Activated CD4-positive, alpha-beta memory T cell treated with anti-CD3 and anti-CD28 coated beads, Interleukin-2, amount 10 ng/mL, durations not matched to agents 7 days and 5 days (primary cell): ENCODE measurements around the gene GRM4. TPM values are rescaled to one million over a fixed set of nuclear protein-coding genes. Genes with fewer than 3 reads are reported as not detected.

Experiments
- CTCF ChIA-PET: fragments of 350-600 bp; sonication (Branson Sonifier 250); formaldehyde crosslinking; loops from one replicate; lab custom pipeline; 2021; ENCODE audit warnings: antibody characterized with exemption, inconsistent platforms; lab: Charles Lee
- POLR2A ChIA-PET: fragments of 350-600 bp; sonication (Branson Sonifier 250); formaldehyde crosslinking; loops from one replicate; lab custom pipeline; 2021; ENCODE audit warnings: antibody characterized with exemption; lab: Charles Lee
- DNase-seq: peaks from one replicate; pipeline ENCODE4 v3.0.0-alpha.2; 2020
- H3K27ac Mint-ChIP-seq: one replicate; pipeline ENCODE4 v1.8.0; 2021; ENCODE audit warnings: mild to moderate bottlenecking, mixed read lengths
- H3K27me3 Mint-ChIP-seq: one replicate; pipeline ENCODE4 v1.8.0; 2021; ENCODE audit warnings: mixed read lengths
- H3K36me3 Mint-ChIP-seq: one replicate; pipeline ENCODE4 v1.8.0; 2021; ENCODE audit warnings: low read depth, mixed read lengths
- H3K4me1 Mint-ChIP-seq: one replicate; pipeline ENCODE4 v1.8.0; 2021; ENCODE audit warnings: mixed read lengths
- H3K4me3 Mint-ChIP-seq: one replicate; pipeline ENCODE4 v1.8.0; 2021; ENCODE audit warnings: mild to moderate bottlenecking, mixed read lengths
- H3K9me3 Mint-ChIP-seq: one replicate; pipeline ENCODE4 v1.8.0; 2021; ENCODE audit warnings: mixed read lengths
- total RNA-seq, 2 experiments: library from RNA; stranded (reverse); gene quantifications; one replicate each; pipeline ENCODE4 v1.2.3, GENCODE V29; 2021

GRM4 gene
- total RNA-seq, 2 experiments from 2014 or later = not detected

DNA sequence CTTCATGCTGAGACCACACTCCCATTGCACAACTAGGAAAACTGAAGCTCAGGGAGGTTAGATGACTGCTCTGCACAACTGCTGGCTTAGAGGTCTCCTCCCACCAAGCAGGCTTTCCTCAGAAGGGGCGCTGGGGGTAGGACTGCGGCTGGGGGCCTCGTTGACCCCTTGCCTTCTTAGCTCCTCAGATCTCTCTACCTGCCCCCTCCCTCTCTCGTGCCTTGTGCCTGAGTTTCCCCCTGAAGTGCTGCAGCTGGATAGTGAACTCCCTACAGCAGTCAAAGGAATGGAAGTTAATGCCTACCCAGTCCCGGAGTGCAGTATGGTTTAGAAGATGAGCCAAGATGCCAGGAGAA lies 149.8 kb downstream of the GRM4 start:
- ChIA-PET POLR2A (no interaction called here), CTCF (no interaction called here)
- Mint-ChIP-seq H3K36me3 (no peaks in the 10 kb centered on the region), H3K9me3 (no peaks in the 10 kb centered on the region), H3K27ac (no peak overlapping the region), H3K27me3 (peaks cover 16% of the 10 kb centered on the region), H3K4me1 (no peaks in the 10 kb centered on the region), H3K4me3 (no peak overlapping the region)
- DNase-seq = no peak

DNA sequence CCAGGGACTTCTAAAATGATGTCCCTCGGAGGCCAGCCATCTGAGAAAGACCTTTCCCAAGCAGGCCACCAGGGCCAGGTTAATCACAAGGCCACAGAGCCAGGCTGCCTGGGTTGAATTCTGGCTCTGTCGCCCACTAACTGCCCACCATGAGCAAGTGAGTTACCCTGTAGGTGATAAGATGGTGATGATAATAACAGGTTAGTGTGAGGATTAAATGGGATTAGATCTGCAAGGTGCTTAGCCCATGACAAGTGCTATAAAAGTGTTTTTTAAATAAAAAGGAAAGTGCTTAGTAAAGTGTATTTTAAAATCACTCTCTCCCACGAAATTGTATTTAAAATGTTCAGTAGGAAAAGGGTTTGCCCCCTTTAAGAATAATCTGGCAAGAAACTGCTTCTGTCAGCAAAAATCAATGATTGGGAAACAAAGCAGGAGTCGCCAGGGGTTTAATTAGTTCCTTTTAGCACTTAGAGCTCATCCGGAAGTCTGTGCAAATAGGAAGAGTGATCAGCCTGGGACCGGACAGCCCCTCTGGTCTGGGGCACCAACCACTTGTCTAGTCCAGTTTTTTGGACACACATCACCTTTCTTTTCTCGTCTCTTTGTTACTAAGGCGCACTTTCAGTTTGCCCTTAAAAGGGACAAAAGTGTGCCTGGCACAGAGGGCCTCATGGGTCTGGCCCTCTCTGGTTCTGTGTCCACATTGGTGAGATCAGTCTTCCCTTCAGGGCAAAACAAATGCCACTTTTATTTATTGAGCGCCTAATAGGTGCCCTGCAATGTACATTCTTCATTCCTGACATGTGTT lies 150.4 kb downstream of the GRM4 start:
- Mint-ChIP-seq H3K36me3 (no peaks in the 10 kb centered on the region), H3K4me3 (no peak overlapping the region), H3K27me3 (peaks cover 16% of the 10 kb centered on the region), H3K27ac (no peak overlapping the region), H3K9me3 (no peaks in the 10 kb centered on the region), H3K4me1 (no peaks in the 10 kb centered on the region)
- DNase-seq = no peak
- CTCF ChIA-PET = no interaction called here
- POLR2A ChIA-PET = no interaction called here

- POLR2A ChIA-PET = no interaction called here
Measured at GRCh38 chr6:33994472-33995308, 151.2 kb downstream of the GRM4 start.

DNA sequence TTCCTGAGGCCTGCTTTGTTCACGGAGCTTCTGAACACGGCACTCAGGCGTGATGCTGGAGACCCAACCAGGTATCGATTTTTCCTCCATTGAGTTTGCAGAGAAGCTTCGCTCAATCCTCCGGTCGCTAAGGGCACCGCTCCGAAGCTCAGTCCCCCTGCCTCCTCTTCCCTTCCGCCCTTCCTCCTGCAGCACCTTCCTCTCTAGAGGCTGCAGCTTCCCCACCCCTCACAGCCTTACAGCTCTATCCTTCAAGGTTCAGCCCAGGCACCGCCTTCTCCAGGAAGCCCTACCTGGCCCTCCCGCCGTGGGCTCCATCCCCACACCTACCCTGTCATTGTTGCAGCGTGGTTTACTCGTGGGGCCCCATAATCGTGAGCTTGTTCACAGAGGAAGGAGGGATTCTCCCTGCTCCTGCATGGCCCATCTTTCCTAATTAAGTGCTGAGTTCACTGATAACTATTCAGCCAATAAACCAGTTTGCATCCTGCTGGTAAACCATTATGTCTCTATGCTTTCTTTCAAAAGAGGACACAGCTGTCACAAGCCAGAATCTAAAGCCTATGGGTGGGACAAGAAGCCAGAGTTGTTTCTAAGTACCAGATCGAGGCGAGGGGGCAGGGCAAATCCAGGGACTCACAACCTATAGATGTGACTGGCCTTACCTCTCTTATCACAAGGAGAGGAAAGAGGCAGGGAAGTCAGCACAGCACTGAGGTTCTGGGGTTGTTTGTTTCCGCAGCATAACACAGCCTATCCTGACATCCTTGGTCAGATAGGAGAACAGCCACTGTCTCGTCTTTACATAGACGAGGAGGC lies 152.0 kb downstream of the GRM4 start:
- H3K9me3 Mint-ChIP-seq = no peaks in the 10 kb centered on the region
- no peak for DNase-seq
- H3K4me1 Mint-ChIP-seq = no peaks in the 10 kb centered on the region
- no peak overlapping the region for H3K4me3 Mint-ChIP-seq
- no peaks in the 10 kb centered on the region for H3K36me3 Mint-ChIP-seq
- no peak overlapping the region for H3K27ac Mint-ChIP-seq
- CTCF ChIA-PET = no interaction called here
- H3K27me3 Mint-ChIP-seq = peaks cover 17% of the 10 kb centered on the region
- POLR2A ChIA-PET = no interaction called here

More at GRCh38 chr6:33994472-33995308, 151.2 kb downstream of the GRM4 start:
- Mint-ChIP-seq H3K4me3 (no peak overlapping the region), H3K36me3 (no peaks in the 10 kb centered on the region), H3K4me1 (no peaks in the 10 kb centered on the region), H3K9me3 (no peaks in the 10 kb centered on the region), H3K27ac (no peak overlapping the region), H3K27me3 (peaks cover 16% of the 10 kb centered on the region)
- CTCF ChIA-PET = no interaction called here
- DNase-seq = no peak

- CTCF ChIA-PET = no interaction called here
- no peak for DNase-seq
- Mint-ChIP-seq H3K36me3 (no peaks in the 10 kb centered on the region), H3K9me3 (no peaks in the 10 kb centered on the region), H3K27me3 (peaks cover 17% of the 10 kb centered on the region), H3K27ac (no peak overlapping the region), H3K4me1 (no peaks in the 10 kb centered on the region), H3K4me3 (no peak overlapping the region)
- POLR2A ChIA-PET = no interaction called here
Measured at GRCh38 chr6:33993091-33993490, 152.8 kb downstream of the GRM4 start.

DNA sequence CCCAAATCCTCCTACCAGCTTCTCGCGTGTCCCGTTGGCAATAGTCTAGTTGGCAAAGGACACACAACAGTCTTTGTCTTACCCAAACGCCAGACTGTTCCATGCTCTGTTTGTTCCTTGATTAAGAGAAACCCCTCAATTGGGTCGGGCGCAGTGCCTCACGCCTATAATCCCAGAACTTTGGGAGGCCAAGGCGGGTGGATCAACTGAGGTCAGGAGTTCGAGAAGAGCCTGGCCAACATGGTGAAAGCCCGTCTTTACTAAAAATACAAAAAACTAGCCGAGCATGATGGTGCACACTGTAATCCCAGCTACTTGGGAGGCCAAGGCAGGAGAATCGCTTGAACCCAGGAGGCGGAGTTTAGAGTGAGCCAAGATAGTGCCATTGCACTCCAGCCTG lies 153.7 kb downstream of the GRM4 start:
- H3K27me3 Mint-ChIP-seq = peaks cover 14% of the 10 kb centered on the region
- ChIA-PET POLR2A (no interaction called here), CTCF (interaction anchor here (1.6 kb wide), 1 partner anchor 221 kb away, joined by 3 read pairs; no protein-coding TSS in a partner anchor)
- no peak for DNase-seq
- no peak overlapping the region for H3K27ac Mint-ChIP-seq
- H3K4me3 Mint-ChIP-seq = no peak overlapping the region
- no peaks in the 10 kb centered on the region for H3K36me3 Mint-ChIP-seq
- no peaks in the 10 kb centered on the region for H3K9me3 Mint-ChIP-seq
- no peaks in the 10 kb centered on the region for H3K4me1 Mint-ChIP-seq

DNA sequence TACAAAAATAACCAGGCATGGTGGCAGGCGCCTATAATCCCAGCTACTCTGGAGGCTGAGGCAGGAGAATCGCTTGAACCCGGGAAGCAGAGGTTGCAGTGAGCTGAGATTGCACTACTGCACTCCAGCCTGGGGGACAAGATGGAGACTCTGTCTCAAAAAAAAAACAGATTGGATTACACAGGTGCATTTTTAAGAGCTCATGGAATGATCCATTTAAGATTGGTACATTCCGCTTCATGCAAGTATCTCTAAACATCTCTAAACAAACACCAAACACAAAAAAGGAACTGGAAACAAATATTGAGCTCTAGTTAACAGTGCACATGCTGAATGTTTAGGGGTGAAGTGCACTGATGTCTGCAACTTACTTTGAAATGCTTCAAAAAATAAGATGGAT lies 154.3 kb downstream of the GRM4 start:
- H3K4me1 Mint-ChIP-seq = no peaks in the 10 kb centered on the region
- no peaks in the 10 kb centered on the region for H3K9me3 Mint-ChIP-seq
- H3K4me3 Mint-ChIP-seq = no peak overlapping the region
- no peak overlapping the region for H3K27ac Mint-ChIP-seq
- DNase-seq = no peak
- no peaks in the 10 kb centered on the region for H3K36me3 Mint-ChIP-seq
- ChIA-PET CTCF (interaction anchor here (1.6 kb wide), 1 partner anchor 221 kb away, joined by 3 read pairs; no protein-coding TSS in a partner anchor), POLR2A (no interaction called here)
- peaks cover 8% of the 10 kb centered on the region for H3K27me3 Mint-ChIP-seq

DNA sequence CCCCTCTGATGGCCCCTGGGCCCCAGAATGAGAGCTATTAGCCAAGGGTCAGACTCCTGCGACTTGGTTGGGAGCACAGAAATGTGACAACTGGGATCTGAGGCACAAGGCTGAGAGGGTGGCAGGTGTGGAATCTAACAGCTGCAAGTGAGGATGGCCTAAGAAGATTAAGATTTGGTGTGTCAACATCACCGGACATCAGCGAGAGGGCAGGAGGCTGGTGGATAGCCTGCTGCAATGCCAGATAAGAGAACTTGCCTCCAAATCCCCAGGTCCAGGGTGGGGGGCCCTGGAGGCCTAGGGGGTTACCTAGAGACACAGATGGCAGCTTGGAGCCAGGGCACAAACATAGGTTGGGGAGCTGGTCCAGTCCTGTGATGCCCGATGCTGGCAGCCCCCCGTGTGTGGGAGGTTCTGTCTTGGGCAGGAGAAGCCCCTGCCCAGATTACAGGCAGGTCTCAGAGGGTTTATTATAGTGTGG lies 155.8 kb downstream of the GRM4 start:
- POLR2A ChIA-PET = no interaction called here
- no peak overlapping the region for H3K4me3 Mint-ChIP-seq
- H3K27me3 Mint-ChIP-seq = peaks cover 1% of the 10 kb centered on the region
- DNase-seq = no peak
- CTCF ChIA-PET = no interaction called here
- no peaks in the 10 kb centered on the region for H3K9me3 Mint-ChIP-seq
- no peaks in the 10 kb centered on the region for H3K36me3 Mint-ChIP-seq
- no peaks in the 10 kb centered on the region for H3K4me1 Mint-ChIP-seq
- H3K27ac Mint-ChIP-seq = no peak overlapping the region

DNA sequence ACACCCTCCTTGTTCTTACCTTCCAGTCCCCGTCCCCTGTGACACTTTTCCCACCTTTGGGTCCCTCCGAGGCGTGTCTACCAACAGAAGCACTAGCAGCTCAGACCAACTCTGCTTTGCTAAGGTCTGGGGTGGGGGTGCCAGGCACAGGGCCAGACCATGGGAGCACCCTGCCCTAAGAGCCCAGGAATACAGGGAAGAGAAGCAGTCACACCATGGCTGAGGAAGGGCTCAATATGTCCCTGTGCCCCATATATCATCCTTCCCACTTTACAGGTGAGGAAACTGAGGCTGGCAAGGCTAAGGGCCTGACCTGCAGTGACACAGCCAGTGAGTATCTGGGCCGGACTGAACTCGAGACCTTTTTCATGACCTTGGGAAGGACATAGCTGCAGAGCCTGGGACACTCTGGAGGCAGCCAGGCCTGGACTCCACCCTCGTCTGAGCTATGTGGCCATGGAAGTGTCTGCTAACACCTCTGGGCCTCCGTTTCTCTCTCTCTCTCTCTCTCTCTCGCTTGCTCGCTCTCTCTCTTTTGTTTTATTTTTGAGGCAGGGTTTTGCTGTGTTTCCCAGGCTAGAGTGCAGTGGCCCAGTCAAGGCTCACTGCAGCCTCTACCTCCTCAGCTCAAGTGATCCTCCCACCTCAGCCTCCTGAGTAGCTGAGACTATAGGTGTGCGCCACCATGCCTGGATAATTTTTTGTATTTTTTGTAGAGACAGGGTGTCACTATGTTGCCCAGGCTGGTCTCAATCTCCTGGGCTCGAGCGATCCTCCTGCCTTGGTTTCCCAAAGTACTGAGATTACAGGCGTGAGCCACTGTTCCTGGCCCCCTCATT lies 156.7 kb downstream of the GRM4 start:
- ChIA-PET POLR2A (no interaction called here), CTCF (no interaction called here)
- H3K36me3 Mint-ChIP-seq = no peaks in the 10 kb centered on the region
- no peak overlapping the region for H3K27ac Mint-ChIP-seq
- no peaks in the 10 kb centered on the region for H3K4me1 Mint-ChIP-seq
- H3K27me3 Mint-ChIP-seq = peaks cover 1% of the 10 kb centered on the region
- DNase-seq = no peak
- H3K4me3 Mint-ChIP-seq = no peak overlapping the region
- H3K9me3 Mint-ChIP-seq = no peaks in the 10 kb centered on the region

- no peak overlapping the region for H3K4me3 Mint-ChIP-seq
- H3K27me3 Mint-ChIP-seq = peaks cover 1% of the 10 kb centered on the region
- no peaks in the 10 kb centered on the region for H3K36me3 Mint-ChIP-seq
- ChIA-PET POLR2A (no interaction called here), CTCF (interaction anchor here (0.6 kb wide), 1 partner anchor 217 kb away, joined by 4 read pairs; no protein-coding TSS in a partner anchor)
- no peak for DNase-seq
- H3K9me3 Mint-ChIP-seq = no peaks in the 10 kb centered on the region
- peaks cover 2% of the 10 kb centered on the region for H3K4me1 Mint-ChIP-seq
- H3K27ac Mint-ChIP-seq = no peak overlapping the region
Measured at GRCh38 chr6:33988121-33989015, 157.5 kb downstream of the GRM4 start.

DNA sequence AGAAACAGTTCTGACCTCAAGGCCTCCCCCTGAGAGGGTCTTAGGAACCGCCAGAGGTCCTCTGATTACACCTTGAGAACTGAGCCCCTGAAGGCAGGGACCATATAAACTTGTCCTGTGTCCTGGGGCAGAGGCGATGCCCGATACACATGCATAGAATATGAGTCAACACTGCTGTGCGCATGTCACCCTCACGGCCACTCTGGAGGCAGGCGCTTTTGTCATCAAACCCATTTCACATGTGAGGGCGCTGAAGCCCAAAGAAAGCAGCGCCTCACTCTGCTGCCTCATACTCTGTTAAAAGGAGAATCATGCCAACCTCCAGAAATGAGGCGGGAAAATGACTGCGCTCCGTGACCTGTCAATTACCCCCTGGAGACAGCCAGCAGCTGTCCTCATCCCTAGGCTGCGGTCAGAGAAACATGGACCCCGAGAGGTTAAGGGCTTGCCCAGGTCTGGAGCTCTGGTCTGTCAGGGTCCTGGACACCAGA lies 158.3 kb downstream of the GRM4 start:
- Mint-ChIP-seq H3K4me3 (no peak overlapping the region), H3K9me3 (no peaks in the 10 kb centered on the region), H3K27ac (no peak overlapping the region), H3K27me3 (peaks cover 1% of the 10 kb centered on the region), H3K4me1 (peaks cover 5% of the 10 kb centered on the region), H3K36me3 (no peaks in the 10 kb centered on the region)
- CTCF ChIA-PET = no interaction called here
- POLR2A ChIA-PET = no interaction called here
- DNase-seq = no peak
